Islet of Langerhans (tissue), 1 donor: Measurements from ENCODE around the gene LRRTM3.
A peak's percentile ranks its signal among the peaks of the same experiment; 100 is the strongest.

Experiments
- FAIRE-seq: peaks from one replicate; lab custom pipeline; 2011; peaks lifted over from hg19 to GRCh38; lab: Jason Lieb, UNC

The LRRTM3 gene

GRCh38 chr10:67022099-67022498, 96.3 kb downstream of the LRRTM3 start:
- FAIRE-seq, result no peak

- FAIRE-seq, result no peak
Measured at GRCh38 chr10:67033878-67034277, 108.0 kb downstream of the LRRTM3 start.

- peak; percentile 88 for FAIRE-seq
Measured at GRCh38 chr10:67036808-67037207, 111.0 kb downstream of the LRRTM3 start.

DNA sequence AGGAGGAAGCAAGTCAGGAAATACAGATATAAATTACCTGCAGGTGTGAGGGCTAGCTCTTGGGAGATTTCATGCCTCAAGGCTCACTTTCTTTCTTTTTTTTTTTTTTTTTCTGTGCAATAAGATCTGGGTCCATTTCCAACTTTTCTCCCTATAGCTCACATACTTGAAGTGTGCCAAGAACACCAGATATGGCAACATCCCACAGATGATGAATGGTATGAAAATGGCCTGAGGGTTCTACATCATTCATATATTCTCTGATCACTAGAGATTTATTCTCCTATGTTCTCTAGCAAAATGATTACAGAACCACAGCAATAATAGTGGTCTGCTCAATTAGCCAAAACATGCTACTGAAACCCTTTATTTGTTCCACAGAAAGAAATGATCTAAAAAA, 117.2 kb downstream of the LRRTM3 start:
- FAIRE-seq, result no peak

DNA sequence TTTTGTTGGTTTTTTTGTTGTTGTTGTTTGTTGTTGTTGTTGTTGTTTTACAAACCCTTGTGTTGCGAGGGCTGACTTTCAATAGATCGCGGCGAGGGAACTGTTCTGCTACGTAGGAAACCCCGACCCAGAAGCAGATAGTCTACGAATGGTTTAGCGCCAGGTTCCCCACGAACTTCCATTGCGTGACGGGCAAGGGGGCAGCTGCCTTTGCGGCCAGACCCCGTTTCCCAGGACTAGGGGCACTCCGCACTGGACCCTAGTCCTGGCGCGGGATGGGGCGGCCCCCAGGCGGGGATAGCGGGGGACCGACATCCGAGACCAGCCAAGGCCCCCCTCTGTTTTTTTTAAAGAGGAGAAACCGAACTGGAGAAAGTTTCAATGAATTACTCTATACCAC, 119.6 kb downstream of the LRRTM3 start:
- FAIRE-seq, result no peak

DNA sequence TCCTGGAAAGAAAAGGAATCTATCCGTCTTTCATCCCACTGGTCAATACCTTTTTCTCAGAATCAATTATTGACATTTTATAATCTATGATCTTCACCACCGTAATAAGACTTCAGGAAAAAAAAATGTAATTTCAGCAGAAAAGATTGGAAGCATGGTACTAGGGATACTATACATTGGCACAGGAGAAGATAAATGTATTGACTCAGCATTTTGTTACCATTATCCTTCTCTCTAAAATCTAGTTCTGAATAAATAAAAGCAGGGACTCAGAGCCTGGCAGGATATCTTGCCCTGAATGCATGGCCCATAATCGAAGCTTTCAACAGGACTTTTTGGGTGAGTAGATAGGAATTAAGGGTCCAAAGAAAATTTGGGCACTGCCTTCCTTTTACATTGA, 120.7 kb downstream of the LRRTM3 start:
- FAIRE-seq, result no peak

DNA sequence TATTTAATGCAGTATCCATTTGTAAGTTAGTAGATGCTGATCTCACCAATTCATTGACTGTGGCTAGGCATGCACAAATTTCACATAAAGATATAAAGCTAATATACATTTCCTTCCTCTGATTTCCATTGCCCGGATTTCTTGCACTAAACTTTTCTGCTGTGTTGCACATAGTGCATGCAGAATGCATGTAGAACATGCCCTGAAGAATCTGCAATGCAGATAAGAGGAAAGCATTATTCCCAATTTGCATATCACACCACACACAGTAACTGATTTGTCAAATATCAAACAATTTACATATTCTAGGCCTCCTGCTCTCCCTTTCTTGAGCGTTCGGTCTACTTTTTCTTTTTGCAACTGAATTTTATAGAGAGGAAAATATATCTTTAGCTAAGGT, 124.2 kb downstream of the LRRTM3 start:
- FAIRE-seq, result no peak

DNA sequence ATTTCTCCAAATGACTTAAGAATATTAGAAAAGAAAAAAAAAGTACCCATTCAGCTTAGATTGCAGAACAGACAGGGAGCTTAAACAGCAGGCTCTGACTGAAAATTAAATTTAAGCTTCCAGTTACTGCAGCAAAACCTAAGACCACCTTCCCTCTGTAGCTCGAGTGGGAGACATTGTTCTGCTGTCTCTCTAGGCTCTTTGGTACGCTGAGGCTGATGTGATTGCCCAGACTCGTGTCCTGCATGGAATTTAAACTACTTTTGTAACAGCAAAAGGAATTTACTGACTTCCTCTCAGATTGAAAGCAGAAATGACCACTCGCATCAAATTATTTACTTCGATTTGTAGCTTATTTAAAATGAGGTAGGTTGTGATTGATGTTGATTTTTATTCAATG, 124.6 kb downstream of the LRRTM3 start:
- no peak for FAIRE-seq

DNA sequence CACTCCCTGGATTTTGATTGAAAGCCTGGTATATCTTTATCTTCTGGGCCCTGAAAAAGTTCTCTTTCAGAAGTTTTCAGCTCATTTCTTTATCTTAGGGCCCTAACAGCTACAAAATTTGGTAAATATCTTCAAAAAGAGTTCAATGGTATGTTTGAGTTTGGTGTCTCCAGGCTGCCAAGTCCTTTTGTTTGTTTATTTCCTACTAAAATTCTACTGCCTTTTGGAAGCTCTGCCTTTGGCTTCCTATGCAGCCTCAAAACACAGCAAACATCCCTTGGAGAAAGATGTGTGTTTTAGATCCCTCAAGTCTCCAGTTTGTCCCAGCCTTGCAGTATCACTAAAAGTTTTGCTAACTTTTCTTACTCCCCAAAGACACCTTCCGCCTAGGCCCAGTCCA, 146.8 kb downstream of the LRRTM3 start:
- no peak for FAIRE-seq

- peak; percentile 94 for FAIRE-seq
Measured at GRCh38 chr10:67075491-67075971, 149.7 kb downstream of the LRRTM3 start.

- FAIRE-seq, result peak; percentile 66
Measured at GRCh38 chr10:67076144-67076543, 150.3 kb downstream of the LRRTM3 start.

DNA sequence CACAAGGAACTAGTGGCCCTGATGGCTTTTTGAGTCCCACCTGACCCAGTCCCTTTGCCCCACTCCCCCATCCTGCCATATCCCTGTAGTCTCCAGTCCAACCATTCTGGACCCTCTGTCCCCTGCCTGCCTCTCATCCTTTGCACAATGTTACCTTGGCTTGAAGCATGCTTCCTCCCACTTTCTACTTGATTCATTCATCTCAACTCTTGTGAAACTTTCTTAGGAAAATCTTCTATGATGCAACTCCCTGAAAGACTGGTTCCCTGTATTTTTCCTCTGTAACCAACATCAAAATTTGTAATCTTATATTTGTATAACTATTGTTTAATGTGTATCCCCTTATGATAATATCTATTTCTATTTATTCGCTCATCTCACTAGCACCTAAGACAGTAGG, 151.5 kb downstream of the LRRTM3 start:
- FAIRE-seq, result no peak

DNA sequence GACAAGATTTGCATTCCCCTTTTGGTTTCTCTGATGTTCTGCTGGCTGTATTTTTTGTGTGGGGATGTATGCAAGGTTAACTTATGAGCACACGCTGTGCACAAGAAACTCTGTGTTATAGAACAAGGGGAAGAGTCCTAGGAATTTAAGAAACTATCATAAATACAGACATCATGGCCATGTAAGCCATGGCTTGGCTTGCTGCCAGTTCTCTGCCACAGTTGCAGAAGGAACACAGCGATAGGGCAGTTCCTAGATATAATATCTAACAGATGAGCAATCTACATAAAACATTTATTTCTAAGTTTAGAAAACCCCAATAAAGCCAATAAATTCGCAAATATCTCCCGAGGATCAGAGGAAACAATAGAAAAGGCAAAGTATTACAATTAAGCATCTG, 153.3 kb downstream of the LRRTM3 start:
- FAIRE-seq, result no peak

- no peak for FAIRE-seq
Measured at GRCh38 chr10:67086327-67087134, 160.7 kb downstream of the LRRTM3 start.

DNA sequence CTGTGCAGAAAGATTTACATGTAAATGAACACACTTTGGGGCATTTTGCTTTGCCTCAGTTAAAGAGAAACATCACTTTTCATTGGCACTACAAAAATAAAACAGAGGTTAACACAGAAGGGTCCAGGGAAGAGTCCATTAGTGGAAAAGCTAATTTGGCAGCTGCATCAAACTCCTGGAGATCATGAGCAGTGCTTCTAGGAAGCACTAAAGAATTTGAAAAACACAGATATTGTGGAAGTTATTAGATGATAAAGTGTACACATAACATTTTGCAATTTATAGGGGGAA, 161.2 kb downstream of the LRRTM3 start:
- FAIRE-seq, result no peak

DNA sequence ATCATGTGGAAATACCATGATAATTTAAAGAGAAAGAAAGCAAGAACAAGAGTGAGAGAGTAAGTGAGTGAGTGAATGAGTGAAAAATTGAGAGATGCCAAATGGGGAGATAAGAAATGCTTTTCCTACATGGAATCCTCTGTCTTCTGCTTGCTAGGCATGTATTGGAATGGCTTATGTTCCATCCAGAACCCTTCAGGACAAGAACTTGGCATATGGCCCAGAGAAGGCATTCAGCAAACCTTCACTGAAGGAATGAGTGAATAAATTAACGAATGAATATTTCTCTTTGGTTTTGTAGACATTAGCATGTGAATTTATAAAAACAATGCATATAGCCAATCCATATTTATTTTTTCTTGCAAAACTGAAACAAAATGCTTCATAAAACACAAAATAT, 162.2 kb downstream of the LRRTM3 start:
- no peak for FAIRE-seq

GRCh38 chr10:67095531-67095930, 169.7 kb downstream of the LRRTM3 start:
- no peak for FAIRE-seq

GRCh38 chr10:67098461-67098860, 172.6 kb downstream of the LRRTM3 start:
- no peak for FAIRE-seq

- no peak for FAIRE-seq
Measured at GRCh38 chr10:67100951-67101350, 175.1 kb downstream of the LRRTM3 start.

DNA sequence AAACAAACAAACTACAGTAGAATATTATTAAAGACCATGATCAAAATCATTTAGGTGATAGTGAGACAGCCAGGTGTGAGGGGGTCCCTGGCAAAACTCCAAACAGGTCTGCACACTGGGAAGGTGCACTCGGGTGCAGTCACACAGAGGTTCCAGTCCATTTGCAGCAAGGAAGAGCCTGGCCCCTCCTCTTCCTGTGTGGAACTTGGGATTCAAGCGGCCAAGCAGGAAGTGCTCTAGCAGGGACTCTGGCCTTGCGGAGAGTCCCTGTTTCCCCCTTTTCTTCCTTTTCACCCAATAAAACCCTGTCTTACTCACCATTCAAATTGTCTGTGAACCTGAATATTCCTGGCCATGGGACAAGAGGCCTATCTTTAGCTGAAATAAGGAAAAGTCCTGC, 181.8 kb downstream of the LRRTM3 start:
- FAIRE-seq, result no peak

- FAIRE-seq, result no peak
Measured at GRCh38 chr10:67110286-67110685, 184.4 kb downstream of the LRRTM3 start.

GRCh38 chr10:67112765-67113164, 186.9 kb downstream of the LRRTM3 start:
- FAIRE-seq, result no peak

- FAIRE-seq, result peak; percentile 99
Measured at GRCh38 chr10:67114945-67115344, 189.1 kb downstream of the LRRTM3 start.

- peak; percentile 92 for FAIRE-seq
Measured at GRCh38 chr10:67115972-67116371, 190.1 kb downstream of the LRRTM3 start.

GRCh38 chr10:67119651-67120050, 193.8 kb downstream of the LRRTM3 start:
- no peak for FAIRE-seq
